Gastroesophageal sphincter (tissue), 3 donors: ENCODE data around the gene SLC43A2.

Experiments used
- EP300 ChIP-seq: sonication (generic); formaldehyde crosslinking; IDR thresholded peaks from one replicate; pipeline ENCODE4 v1.6.1; 2017; ENCODE audit warnings: antibody characterized with exemption, mild to moderate bottlenecking
- POLR2A ChIP-seq, 2 donors: fragments of 450-650 bp; IDR thresholded peaks; one replicate each; pipeline ENCODE4 v1.6.1; 2017; ENCODE audit warnings: antibody characterized with exemption in 2 of 2, mild to moderate bottlenecking in 2 of 2, moderate library complexity in 1 of 2
- POLR2AphosphoS5 ChIP-seq: sonication (generic); formaldehyde crosslinking; IDR thresholded peaks from one replicate; pipeline ENCODE4 v1.6.1; 2017; ENCODE audit warnings: antibody characterized with exemption
- TF ChIP-seq, protein P1 (sequence below), 4 experiments: fragments of 200-600 bp in 2 of 4; fragments of 450-650 bp in 2 of 4; sonication (generic) in 1 of 4; IDR thresholded peaks; one replicate each; pipeline ENCODE4 v1.5.1; 2017 to 2019; ENCODE audit warnings: antibody characterized with exemption in 4 of 4, mild to moderate bottlenecking in 2 of 4, moderate library complexity in 2 of 4

DNA sequence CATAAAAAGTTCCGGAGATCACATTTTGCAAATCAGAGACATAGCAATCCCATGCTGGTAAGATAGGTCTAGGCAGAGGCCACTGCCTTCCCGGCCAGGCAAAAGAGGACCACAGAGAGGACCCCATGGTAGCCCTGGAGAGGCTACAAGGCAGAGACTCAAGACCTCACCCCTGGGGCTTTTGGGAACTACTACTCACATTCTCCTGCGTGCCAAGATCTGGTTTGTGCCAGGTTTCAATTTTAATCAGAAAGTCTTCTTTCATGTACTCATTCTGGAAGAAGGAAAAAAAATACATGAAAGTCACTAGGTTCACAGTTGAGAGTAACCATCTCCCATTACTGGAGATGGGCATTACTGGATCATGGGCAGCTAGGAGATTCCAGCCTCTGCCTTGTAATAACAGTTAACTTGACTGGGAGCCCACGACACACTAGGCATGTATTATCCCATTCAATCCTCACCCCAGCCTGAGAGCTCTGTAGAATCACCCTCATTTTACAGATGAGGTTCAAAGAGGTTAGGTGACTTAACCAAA lies 87.2 kb downstream of the SLC43A2 start:
- TF ChIP-seq POLR2A (IDR thresholded peaks at IDR 0.05) (no peak), POLR2AphosphoS5 (no peak), EP300 (no peak)
- TF ChIP-seq, protein P1, sequence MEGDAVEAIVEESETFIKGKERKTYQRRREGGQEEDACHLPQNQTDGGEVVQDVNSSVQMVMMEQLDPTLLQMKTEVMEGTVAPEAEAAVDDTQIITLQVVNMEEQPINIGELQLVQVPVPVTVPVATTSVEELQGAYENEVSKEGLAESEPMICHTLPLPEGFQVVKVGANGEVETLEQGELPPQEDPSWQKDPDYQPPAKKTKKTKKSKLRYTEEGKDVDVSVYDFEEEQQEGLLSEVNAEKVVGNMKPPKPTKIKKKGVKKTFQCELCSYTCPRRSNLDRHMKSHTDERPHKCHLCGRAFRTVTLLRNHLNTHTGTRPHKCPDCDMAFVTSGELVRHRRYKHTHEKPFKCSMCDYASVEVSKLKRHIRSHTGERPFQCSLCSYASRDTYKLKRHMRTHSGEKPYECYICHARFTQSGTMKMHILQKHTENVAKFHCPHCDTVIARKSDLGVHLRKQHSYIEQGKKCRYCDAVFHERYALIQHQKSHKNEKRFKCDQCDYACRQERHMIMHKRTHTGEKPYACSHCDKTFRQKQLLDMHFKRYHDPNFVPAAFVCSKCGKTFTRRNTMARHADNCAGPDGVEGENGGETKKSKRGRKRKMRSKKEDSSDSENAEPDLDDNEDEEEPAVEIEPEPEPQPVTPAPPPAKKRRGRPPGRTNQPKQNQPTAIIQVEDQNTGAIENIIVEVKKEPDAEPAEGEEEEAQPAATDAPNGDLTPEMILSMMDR (IDR thresholded peaks at IDR 0.05): no peak
